Measurements from ENCODE around the gene HAPLN3. TPM values are rescaled to one million over a fixed set of nuclear protein-coding genes. Genes with fewer than 3 reads are reported as not detected.

HAPLN3 gene
- total and polyA plus RNA-seq, 2 of the 4 experiments (the other 2 are of a cell fraction) = 5.9 to 28.6 TPM

DNA sequence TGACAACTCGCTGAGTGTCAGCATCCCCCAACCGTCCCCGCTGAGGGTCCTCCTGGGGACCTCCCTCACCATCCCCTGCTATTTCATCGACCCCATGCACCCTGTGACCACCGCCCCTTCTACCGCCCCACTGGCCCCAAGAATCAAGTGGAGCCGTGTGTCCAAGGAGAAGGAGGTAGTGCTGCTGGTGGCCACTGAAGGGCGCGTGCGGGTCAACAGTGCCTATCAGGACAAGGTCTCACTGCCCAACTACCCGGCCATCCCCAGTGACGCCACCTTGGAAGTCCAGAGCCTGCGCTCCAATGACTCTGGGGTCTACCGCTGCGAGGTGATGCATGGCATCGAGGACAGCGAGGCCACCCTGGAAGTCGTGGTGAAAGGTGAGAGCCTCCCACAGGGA lies 56.7 kb downstream of the HAPLN3 start:
- Histone ChIP-seq H3K9ac (ENCODE audit: low read depth, low read length) (no peak overlapping the region), H3K56ac (ENCODE audit: extremely low read depth, insufficient read depth, low read length) (no peak overlapping the region), H4K8ac (ENCODE audit: low read depth in 2 of 2, low read length in 2 of 2) (no peak overlapping the region), H3K36me3 (ENCODE audit: control insufficient read depth, insufficient read depth, low read length) (no peaks in the 10 kb centered on the region), H2BK15ac (ENCODE audit: low read depth, low read length) (no peak overlapping the region), H2BK20ac (ENCODE audit: low read depth, low read length) (no peak overlapping the region), H4K91ac (ENCODE audit: insufficient read depth, low read depth, low read length) (no peak overlapping the region), H3K27ac (ENCODE audit: insufficient read depth, low read length) (no peak overlapping the region), H3K9me1 (ENCODE audit: insufficient read depth, low read length) (no peaks in the 10 kb centered on the region), H3K4me1 (ENCODE audit: control insufficient read depth, insufficient read depth, low read length) (peaks cover 4% of the 10 kb centered on the region; the same call in 1 of the 2 replicates), H3K4me2 (ENCODE audit: low read depth, low read length) (no peak overlapping the region), H3K14ac (replicated peaks; ENCODE audit: low read depth, low read length) (no peak overlapping the region), H4K5ac (ENCODE audit: low read depth, low read length) (no peak overlapping the region), H4K20me1 (ENCODE audit: insufficient read depth, low read length) (no peaks in the 10 kb centered on the region), H2AK9ac (replicated peaks; ENCODE audit: low read depth, low read length, poor library complexity) (no peak overlapping the region), H3K79me1 (ENCODE audit: low read depth in 1 of 2, low read length in 2 of 2) (no peaks in the 10 kb centered on the region), H2AK5ac (ENCODE audit: low read depth, low read length) (no peak overlapping the region), H3K9me3 (ENCODE audit: control insufficient read depth, insufficient read depth, low read length) (no peaks in the 10 kb centered on the region), H3K27me3 (ENCODE audit: control insufficient read depth, insufficient read depth, low read length) (no peaks in the 10 kb centered on the region; the same call in 1 of the 2 replicates), H2BK120ac (ENCODE audit: low read depth, low read length) (no peak overlapping the region), H3K4me3 (ENCODE audit: insufficient read depth, low read depth, low read length) (no peak overlapping the region), H2AFZ (replicated peaks; ENCODE audit: low read length, poor library complexity) (no peak overlapping the region), H2BK5ac (ENCODE audit: low read depth, low read length, poor library complexity, severe bottlenecking) (no peak overlapping the region), H3K23ac (ENCODE audit: low read depth, low read length) (no peak overlapping the region), H3K4ac (ENCODE audit: low read depth, low read length) (no peak overlapping the region), H3K18ac (ENCODE audit: low read depth, low read length) (no peak overlapping the region)
- WGBS, 2 experiments (ENCODE audit: extremely low coverage in 2 of 2, insufficient read length in 1 of 2) = 87% methylated on average over 5 of the region's 18 CpGs; no CpG with 5 or more reads in 1 of the 2 experiments
- ATAC-seq (ENCODE audit: low read depth) (no peak), DNase-seq (no peak)
- TF ChIP-seq POLR2A (IDR thresholded peaks at IDR 0.05; ENCODE audit: low read depth, low read length) (no peak), CEBPB (IDR thresholded peaks at IDR 0.05; ENCODE audit: low read depth, low read length) (no peak), BHLHE40 (IDR thresholded peaks at IDR 0.05; ENCODE audit: low read depth, low read length) (no peak), MAZ (IDR thresholded peaks at IDR 0.05; ENCODE audit: borderline replicate concordance, low read depth, low read length) (no peak), CHD1 (IDR thresholded peaks at IDR 0.05; ENCODE audit: low read depth, low read length) (no peak), MXI1 (IDR thresholded peaks at IDR 0.05; ENCODE audit: borderline replicate concordance, low read depth, low read length) (no peak)
- in situ Hi-C loops (cut with MboI; ENCODE audit: low sequenced_read_pairs) (loop anchor here (25.0 kb wide), 2 partner anchors 176 to 351 kb away; no protein-coding TSS in a partner anchor), intact Hi-C loops (cut with micrococcal nuclease) (no loop called here), dilution Hi-C loops (cut with HindIII; ENCODE audit: low sequenced_read_pairs, unreplicated experiment) (no loop called here)
- no TSS peak for BruUV-seq (replicated peaks)
- ChIA-PET CTCF (no interaction called here), POLR2A (ENCODE audit: unreplicated experiment) (no interaction called here)

All from IMR-90 (cell line).